Amniotic stem cell (primary cell): ENCODE results near the gene GTPBP10.
A peak's percentile ranks its signal among the peaks of the same experiment; 100 is the strongest.
"Not testable (repeated sequence)": the region's sequence is repeated elsewhere in the genome, so short reads cannot be mapped to it uniquely, and the experiment has no call there.

Source experiments
- DNase-seq: peaks from one replicate; lab custom pipeline; 2025; lab: John Stamatoyannopoulos, UW

Gene GTPBP10, protein sequence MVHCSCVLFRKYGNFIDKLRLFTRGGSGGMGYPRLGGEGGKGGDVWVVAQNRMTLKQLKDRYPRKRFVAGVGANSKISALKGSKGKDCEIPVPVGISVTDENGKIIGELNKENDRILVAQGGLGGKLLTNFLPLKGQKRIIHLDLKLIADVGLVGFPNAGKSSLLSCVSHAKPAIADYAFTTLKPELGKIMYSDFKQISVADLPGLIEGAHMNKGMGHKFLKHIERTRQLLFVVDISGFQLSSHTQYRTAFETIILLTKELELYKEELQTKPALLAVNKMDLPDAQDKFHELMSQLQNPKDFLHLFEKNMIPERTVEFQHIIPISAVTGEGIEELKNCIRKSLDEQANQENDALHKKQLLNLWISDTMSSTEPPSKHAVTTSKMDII

GRCh38 chr7:90346336-90347125 lies at the start of gene GTPBP10:
TSS of gene GTPBP10 (plus strand) at chr7:90346716. CDS start at chr7:90346742, 26 bp downstream.
- peak; percentile 87 for DNase-seq

DNA sequence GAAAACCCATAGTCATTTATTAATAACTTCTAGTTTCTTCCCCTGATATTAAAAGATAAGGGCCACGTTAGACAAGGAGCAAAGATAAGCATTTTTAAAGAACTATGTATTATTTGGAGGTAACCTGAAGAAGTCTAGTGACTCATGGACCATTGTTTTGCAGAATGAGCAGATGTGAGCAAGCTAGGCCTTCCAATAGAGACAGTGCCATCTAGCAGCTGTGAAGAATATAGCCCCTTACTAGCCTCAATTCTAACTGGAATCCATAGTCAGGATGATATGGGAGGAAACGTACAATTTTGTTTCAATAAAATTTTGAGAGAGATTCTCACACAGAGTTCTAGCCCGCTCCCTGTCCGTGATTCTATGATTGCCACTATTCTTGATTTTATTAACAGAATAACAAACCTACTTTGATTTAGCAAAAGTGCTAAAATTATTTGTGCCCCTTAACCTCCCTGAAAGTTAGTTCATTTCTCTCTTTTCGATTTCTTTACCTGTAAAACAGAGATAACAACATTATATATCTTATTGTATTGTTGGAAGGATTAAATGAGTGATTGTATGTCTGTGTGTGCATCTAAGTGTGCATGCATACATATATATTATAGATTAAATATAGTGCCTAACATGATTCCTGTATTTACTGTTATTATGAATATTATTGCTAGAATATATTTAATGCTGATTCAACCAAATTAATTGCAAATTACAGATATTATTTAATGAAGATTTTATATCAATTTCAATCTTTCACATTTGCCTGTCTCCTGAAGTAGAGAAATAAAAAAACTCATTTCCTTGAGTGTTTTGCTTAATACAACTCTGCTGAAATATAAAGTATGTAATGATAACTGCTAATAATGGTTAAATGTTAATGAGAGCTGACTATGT lies 48.1 kb upstream of the GTPBP10 start:
- peak; percentile 31 for DNase-seq

GRCh38 chr7:90303241-90303640 lies 43.3 kb upstream of the GTPBP10 start:
- no peak for DNase-seq

DNA sequence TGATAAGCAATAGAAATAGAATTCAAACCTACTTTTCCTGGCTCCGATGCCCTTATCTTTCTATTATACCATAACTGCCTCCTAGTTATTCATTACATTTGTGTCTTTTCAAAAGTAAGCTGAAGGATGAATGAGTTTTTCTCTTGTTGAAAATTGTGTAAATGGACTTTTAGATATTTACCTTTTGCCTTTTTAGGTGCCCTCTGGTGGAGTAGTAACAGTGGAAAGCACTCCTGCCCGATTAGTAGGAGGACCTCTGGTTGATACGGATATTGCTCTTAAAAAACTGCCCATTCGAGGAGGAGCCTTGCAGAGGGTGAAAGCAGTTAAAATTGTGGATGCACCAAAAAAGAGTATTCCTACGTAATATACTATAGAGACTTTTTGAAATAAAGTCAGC lies 36.6 kb upstream of the GTPBP10 start:
- no peak for DNase-seq

DNA sequence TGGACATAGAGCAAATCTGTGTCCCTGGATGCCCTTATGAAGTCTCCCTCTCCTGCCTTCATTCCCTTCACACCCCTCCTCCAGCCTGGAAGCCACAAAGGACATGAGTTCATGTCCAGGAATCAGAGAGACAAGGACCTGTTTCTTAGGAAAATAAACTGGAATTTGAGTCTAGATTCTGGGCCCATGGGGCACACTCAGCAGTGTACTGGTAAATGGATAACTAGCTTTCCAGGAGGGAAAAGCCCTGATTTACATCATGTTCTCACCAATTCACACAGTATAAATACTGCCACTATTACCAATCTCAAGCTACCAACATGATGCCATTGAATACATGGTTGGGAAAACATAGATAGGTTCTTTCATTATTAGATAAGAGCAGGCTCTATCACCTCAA lies 35.3 kb upstream of the GTPBP10 start:
- no peak for DNase-seq

DNA sequence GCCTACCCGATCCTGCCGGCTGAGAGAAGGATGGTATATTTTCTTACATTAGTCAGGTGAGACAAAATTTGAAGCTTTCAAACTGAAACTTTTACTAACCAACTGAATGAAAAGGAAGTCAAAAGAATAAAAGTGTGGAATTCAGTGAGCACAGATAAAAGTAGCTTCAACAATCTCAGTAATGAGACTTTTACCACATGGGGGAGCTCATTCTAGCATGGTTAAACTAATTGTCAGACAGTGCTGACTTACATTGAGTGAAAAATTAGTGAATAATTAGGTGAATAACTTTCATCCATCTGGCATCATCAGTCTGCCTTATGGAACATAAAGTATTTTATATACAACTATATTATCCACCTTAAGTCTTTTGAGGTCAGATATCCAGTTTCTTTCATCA lies 33.8 kb upstream of the GTPBP10 start:
- no peak for DNase-seq

DNA sequence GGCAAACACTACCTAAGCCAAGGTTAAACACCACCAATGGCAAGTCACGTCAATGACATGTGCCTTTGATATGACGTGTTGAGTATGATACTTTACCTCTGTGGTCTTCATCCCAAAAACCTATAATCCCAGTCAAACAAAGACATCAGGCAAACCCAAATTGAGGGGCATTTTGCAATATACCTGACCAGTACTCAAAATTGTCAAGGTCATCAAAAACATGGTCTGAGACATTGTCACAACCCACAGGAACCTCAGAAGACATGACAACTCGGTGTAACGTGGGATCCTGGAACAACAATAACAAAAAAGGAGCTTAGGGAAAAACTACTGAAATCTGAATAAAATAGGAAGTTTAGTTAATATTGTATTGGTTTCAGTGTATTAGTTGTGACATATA lies 32.6 kb upstream of the GTPBP10 start:
- no peak for DNase-seq

- DNase-seq: no peak
Observed at GRCh38 chr7:90320014-90320413, 26.5 kb upstream of the GTPBP10 start.

GRCh38 chr7:90320418-90320800 lies 26.1 kb upstream of the GTPBP10 start:
- no peak for DNase-seq

- no peak for DNase-seq
Observed at GRCh38 chr7:90320801-90321494, 25.6 kb upstream of the GTPBP10 start, which contains the start of gene FAM237B. TSS of gene FAM237B (minus strand) at chr7:90321304. CDS start at chr7:90319748, 1,556 bp downstream.

DNA sequence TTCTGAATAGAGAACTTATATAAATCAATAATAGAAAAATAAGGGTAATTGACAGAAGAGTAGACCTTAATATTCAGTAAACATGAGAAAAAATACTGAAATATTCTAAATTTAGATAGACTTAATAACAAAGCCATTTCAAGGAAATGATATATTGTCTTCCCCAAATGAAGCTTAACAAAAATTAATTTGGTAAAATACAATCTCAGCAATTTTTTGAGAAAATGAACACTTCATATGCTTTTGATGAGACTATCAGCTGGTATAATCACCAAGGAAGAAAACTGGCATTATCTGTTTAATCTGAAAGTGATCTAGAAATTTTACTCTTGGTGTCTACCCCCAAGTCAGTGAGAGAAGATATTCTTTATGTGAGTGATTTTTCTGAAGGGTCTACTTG lies 23.7 kb upstream of the GTPBP10 start:
- DNase-seq: no peak

DNA sequence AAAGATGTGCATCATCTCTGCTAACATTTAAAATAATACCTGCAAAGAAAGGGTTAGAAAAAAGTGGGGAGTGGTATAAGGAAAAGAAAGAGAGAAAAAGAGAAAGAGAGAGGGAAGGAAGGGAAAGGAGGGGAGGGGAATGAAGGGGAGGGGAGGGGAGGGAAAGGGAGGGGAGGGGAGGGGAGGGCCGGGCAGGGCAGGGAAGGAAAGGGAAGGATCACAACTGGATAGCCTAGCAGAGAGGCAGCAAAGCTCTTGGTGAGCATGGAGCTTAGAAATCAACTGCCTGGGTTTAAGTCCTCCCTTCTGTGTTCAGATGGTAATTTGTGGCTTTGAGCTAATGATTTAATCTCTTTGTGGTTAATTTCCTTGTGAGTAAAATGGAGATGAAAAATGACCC lies 20.0 kb upstream of the GTPBP10 start:
- no peak for DNase-seq

- DNase-seq: no peak
Observed at GRCh38 chr7:90334193-90334843, 12.2 kb upstream of the GTPBP10 start.

DNA sequence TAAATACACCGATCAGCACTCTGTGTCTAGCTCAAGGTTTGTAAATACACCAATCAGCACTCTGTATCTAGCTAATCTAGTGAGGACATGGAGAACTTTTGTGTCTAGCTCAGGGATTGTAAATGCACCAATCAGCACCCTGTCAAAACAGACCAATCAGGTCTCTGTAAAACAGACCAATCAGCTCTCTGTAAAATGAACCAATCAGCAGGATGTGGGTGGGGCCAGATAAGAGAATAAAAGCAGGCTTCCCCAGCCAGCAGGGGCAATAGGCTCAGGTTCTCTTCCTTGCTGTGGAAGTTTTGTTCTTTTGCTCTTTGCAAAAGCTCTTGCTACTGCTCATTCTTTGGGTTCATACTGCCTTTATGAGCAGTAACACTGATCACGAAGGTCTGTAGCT lies 11.6 kb upstream of the GTPBP10 start:
- DNase-seq: not testable (repeated sequence)

DNA sequence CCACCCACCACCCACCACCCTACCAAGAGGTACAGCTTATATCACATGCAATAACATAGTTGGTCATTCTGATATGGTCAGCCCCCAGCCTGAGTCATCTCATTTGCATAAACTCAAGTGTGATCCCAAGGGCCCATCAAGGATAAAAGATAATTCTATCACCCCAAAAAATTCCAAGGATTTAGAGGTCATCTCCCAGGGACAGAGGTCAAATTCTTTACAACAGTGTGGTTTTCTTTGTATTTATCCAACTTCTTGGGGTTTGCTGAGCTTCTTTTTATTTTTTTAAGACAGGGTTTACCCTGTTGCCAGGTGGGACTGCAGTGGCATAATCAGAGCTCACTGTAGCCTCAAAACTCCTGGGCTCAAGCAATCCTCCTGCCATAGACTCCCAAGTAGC lies 9.4 kb upstream of the GTPBP10 start:
- no peak for DNase-seq

DNA sequence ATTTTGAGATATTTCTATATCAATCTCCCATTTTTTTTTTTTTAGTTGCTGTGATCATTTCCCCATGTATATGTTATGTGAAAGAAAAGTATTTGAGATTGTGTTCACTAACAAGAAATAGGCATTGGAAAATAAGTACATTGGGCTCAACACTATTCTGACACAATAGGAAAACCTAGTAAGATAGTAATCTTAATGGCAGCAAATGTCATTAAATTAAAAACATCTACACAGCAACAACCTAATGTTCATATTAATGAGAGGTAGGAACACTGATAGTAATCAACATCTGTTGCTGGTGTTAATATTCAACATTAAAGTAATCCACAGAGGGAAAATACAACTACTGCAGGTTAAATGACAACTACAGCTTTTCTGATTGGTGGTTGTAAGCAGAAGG lies 1.5 kb upstream of the GTPBP10 start:
- no peak for DNase-seq

DNA sequence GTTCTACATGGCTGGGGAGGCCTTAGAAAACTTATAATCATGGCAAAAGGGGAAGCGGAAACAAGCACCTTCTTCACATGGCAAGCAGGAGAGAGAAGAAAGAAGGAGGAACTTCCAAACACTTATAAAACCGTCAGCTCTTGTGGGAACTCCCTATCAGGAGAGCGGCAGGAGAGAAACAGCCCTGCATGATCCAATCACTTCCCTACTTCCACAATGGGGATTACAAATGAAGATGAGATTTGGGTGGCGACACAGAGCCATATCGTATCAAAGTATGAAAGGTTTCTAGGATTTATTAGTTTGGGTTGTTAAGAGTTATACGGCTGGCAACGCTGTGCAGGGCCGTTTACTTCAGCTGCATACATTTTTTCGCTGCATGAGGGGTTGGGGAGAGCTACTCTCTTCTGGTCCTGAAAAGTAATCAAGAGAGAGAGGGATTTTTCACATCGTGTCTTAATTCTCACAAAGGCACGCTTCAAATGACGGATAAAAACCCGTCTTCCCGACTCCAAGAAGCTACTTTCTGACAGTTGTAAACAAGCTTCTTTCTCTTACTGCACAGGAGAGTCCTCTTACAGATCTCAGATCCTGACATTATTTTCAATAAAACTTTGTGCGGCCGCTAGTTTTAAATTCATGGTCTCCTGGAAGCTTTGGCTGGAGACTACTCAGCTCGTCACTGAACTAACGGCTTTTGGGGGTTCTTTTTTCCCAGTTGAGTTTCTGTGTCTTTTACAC lies 751 bp upstream of the GTPBP10 start:
- no peak for DNase-seq

GRCh38 chr7:90347759-90348158 lies 1.2 kb downstream of the GTPBP10 start:
- DNase-seq: no peak

GRCh38 chr7:90349305-90349704 lies 2.8 kb downstream of the GTPBP10 start:
- no peak for DNase-seq

- not testable (repeated sequence) for DNase-seq
Observed at GRCh38 chr7:90350032-90350431, 3.5 kb downstream of the GTPBP10 start.
